Gastroesophageal sphincter (tissue), 4 donors: Measurements from ENCODE around the gene GLP2R. TPM values are rescaled to one million over a fixed set of nuclear protein-coding genes. Genes with fewer than 3 reads are reported as not detected.

Experiments used
- ATAC-seq: fragments of 150-250 bp; one replicate; pipeline ENCODE4 v1.9.1; 2016; ENCODE audit warnings: mild to moderate bottlenecking, moderate library complexity
- H3K27ac ChIP-seq, 4 donors: fragments of 200-600 bp; sonication (generic) in 3 of 4; 1 replicate in 3 of 4; 2 replicates in 1 of 4; pipeline ENCODE4 v1.5.1; 2016 to 2019
- H3K27me3 ChIP-seq: fragments of 200-600 bp; sonication (generic); one replicate; pipeline ENCODE4 v1.5.1; 2019
- H3K36me3 ChIP-seq, 2 donors: fragments of 200-600 bp; sonication (generic); one replicate each; pipeline ENCODE4 v1.5.1; 2019; ENCODE audit warnings: control low read depth in 1 of 2
- H3K4me1 ChIP-seq, 3 donors: fragments of 200-600 bp; sonication (generic); 1 replicate in 2 of 3; 2 replicates in 1 of 3; pipeline ENCODE4 v1.5.1; 2016 to 2019; ENCODE audit warnings: control low read depth in 2 of 3
- H3K4me3 ChIP-seq, 2 donors: fragments of 200-600 bp; sonication (generic); one replicate each; pipeline ENCODE4 v1.5.1; 2019; ENCODE audit warnings: mild to moderate bottlenecking in 1 of 2, moderate library complexity in 1 of 2
- H3K9me3 ChIP-seq, 3 donors: fragments of 200-600 bp; sonication (generic); one replicate each; pipeline ENCODE4 v1.5.1; 2017 to 2019; ENCODE audit warnings: control low read depth in 2 of 3
- EP300 ChIP-seq: sonication (generic); formaldehyde crosslinking; IDR thresholded peaks from one replicate; pipeline ENCODE4 v1.6.1; 2017; ENCODE audit warnings: antibody characterized with exemption, mild to moderate bottlenecking
- POLR2A ChIP-seq, 2 donors: fragments of 450-650 bp; IDR thresholded peaks; one replicate each; pipeline ENCODE4 v1.6.1; 2017; ENCODE audit warnings: antibody characterized with exemption in 2 of 2, mild to moderate bottlenecking in 2 of 2, moderate library complexity in 1 of 2
- POLR2AphosphoS5 ChIP-seq: sonication (generic); formaldehyde crosslinking; IDR thresholded peaks from one replicate; pipeline ENCODE4 v1.6.1; 2017; ENCODE audit warnings: antibody characterized with exemption
- WGBS, 2 donors: methylation state at CpG; one replicate each; pipeline ENCODE4 v1.1.5; 2018; ENCODE audit warnings: low coverage in 1 of 2; 5-methylcytosine and 5-hydroxymethylcytosine counted together
- total RNA-seq, 4 donors: library from RNA; depleted of rRNA; stranded (reverse); fragments of >200 nt; gene quantifications; one replicate each; pipeline ENCODE4 v1.1.0, GENCODE V29; 2016
- TF ChIP-seq, protein P1 (sequence below), 4 experiments: fragments of 200-600 bp in 2 of 4; fragments of 450-650 bp in 2 of 4; sonication (generic) in 1 of 4; IDR thresholded peaks; one replicate each; pipeline ENCODE4 v1.5.1; 2017 to 2019; ENCODE audit warnings: antibody characterized with exemption in 4 of 4, mild to moderate bottlenecking in 2 of 4, moderate library complexity in 2 of 4

The GLP2R gene
- total RNA-seq, 4 donors from 2014 or later = 7.2 to 14.5 (median 13.8) TPM

DNA sequence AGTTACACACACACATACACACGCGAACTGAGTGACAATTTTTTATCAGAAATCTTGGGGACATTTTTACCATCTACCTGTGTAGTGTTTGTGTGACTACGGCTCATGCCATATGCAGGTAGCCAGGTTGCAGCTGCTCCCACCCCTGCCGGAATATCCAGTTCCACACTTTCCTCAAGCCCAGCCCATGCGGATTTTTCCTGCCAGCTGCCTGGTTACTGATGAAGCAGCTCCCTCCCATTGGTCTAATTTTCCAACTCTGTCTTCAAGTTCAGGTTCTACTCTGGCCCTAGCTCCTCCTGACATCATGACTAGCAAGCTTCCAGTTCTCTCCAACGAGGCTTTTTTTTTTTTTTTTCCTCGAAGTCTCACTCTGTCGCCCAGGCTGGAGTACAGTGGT, 8.6 kb upstream of the GLP2R start:
- TF ChIP-seq POLR2A (IDR thresholded peaks at IDR 0.05) (no peak), EP300 (no peak), POLR2AphosphoS5 (no peak)
- TF ChIP-seq, protein P1, sequence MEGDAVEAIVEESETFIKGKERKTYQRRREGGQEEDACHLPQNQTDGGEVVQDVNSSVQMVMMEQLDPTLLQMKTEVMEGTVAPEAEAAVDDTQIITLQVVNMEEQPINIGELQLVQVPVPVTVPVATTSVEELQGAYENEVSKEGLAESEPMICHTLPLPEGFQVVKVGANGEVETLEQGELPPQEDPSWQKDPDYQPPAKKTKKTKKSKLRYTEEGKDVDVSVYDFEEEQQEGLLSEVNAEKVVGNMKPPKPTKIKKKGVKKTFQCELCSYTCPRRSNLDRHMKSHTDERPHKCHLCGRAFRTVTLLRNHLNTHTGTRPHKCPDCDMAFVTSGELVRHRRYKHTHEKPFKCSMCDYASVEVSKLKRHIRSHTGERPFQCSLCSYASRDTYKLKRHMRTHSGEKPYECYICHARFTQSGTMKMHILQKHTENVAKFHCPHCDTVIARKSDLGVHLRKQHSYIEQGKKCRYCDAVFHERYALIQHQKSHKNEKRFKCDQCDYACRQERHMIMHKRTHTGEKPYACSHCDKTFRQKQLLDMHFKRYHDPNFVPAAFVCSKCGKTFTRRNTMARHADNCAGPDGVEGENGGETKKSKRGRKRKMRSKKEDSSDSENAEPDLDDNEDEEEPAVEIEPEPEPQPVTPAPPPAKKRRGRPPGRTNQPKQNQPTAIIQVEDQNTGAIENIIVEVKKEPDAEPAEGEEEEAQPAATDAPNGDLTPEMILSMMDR (IDR thresholded peaks at IDR 0.05) = no peak
- H3K4me3 ChIP-seq = no peak overlapping the region
- H3K27ac ChIP-seq = no peak overlapping the region
- H3K27me3 ChIP-seq = no peaks in the 10 kb centered on the region
- H3K4me1 ChIP-seq = peaks cover 0 to 17% (median 0%) of the 10 kb centered on the region in 3 donors
- WGBS, 2 donors = 34 to 55% methylated on average over 5 to 8 of the region's 8 CpGs
- ATAC-seq = peak; percentile 80
- no peaks in the 10 kb centered on the region for H3K36me3 ChIP-seq
- H3K9me3 ChIP-seq = no peaks in the 10 kb centered on the region

DNA sequence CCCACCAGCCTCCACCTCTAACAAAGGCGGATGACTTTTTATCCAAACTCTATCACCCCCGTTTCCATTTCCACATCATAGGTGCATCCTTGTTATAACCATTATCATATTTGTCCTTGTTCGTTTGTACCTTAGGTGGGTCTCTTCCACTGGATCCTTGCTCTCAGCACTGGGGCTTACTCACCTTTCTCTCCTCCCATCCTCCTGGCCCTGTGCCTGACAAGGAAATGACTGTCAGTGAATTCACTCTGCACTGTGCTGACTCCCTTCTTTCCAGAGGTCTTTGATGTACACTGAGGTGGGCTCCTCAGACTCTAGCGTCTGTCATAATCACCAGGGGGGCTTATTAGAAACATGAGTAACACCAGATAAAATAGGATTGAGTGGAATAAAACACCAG, 7.0 kb upstream of the GLP2R start:
- Histone ChIP-seq H3K27me3 (no peaks in the 10 kb centered on the region), H3K4me3 (no peak overlapping the region), H3K36me3 (no peaks in the 10 kb centered on the region), H3K27ac (no peak overlapping the region), H3K4me1 (peaks cover 0 to 17% (median 0%) of the 10 kb centered on the region in 3 donors), H3K9me3 (no peaks in the 10 kb centered on the region)
- 51 to 64% methylated on average over 2 to 4 of the region's 4 CpGs for WGBS, 2 donors
- TF ChIP-seq POLR2A (IDR thresholded peaks at IDR 0.05) (no peak), EP300 (no peak), POLR2AphosphoS5 (no peak)
- TF ChIP-seq, protein P1 (IDR thresholded peaks at IDR 0.05) = no peak
- ATAC-seq = no peak

DNA sequence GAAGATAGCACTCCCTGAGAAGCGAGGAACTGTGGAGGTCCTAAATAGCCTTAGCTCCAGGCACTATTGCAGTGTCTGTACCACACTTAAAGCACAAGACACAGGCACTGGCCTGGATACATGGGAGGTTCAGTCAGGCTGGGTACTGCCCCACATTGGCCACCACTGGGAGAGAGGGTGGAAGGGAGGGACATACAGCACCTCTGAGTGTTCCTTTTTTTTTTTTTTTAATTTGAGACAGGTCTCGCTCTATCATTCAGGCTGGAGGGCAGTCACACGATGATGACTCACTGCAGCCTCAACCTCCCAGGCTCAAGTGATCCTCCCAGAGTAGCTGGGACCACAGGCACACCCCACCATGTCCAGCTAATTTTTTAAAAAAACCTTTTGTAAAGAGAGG, 5.3 kb upstream of the GLP2R start:
- ATAC-seq = no peak
- Histone ChIP-seq H3K27ac (peak overlapping the region in 1 of 4 donors; percentile 46), H3K9me3 (no peaks in the 10 kb centered on the region), H3K4me3 (no peak overlapping the region), H3K4me1 (peaks cover 0 to 24% (median 0%) of the 10 kb centered on the region in 3 donors), H3K27me3 (no peaks in the 10 kb centered on the region), H3K36me3 (no peaks in the 10 kb centered on the region)
- 47 to 89% methylated on average over 1 to 3 of the region's 3 CpGs for WGBS, 2 donors
- no peak for TF ChIP-seq POLR2A (IDR thresholded peaks at IDR 0.05)
- TF ChIP-seq, protein P1 (IDR thresholded peaks at IDR 0.05) = no peak
- TF ChIP-seq POLR2AphosphoS5 = no peak
- TF ChIP-seq EP300 = no peak

DNA sequence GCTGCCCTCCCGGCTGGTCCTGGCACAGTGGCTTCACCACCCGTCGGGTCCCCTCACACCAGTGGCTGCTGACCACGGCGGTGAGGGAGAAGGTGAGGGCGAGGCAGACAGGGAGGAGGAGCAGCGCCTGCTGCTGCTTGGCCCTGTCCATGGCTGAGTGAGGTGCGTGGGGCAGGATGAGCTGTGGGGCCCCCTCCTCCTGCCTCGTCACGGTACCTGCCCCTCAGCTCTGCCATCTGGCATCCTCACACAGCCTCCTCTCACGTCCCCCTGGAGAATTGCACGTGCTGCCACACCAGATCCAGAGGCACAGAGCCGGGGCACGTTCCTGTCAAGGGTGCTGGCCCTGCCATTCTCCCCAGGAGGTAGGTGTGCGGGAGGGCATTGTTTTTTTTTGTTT, 3.8 kb upstream of the GLP2R start, which contains the start of gene GSG1L2:
Gene GSG1L2, minus strand, starts transcription at position 159 of the 400 bp plus-strand sequence. Its CDS starts 8 bp downstream, at position 151.
- TF ChIP-seq, protein P1 (IDR thresholded peaks at IDR 0.05) = no peak
- TF ChIP-seq EP300 (no peak), POLR2AphosphoS5 (no peak), POLR2A (IDR thresholded peaks at IDR 0.05) (no peak)
- Histone ChIP-seq H3K4me1 (peaks cover 0 to 26% (median 0%) of the 10 kb centered on the region in 3 donors), H3K36me3 (no peaks in the 10 kb centered on the region), H3K27me3 (no peaks in the 10 kb centered on the region), H3K27ac (peak within 1 kb of the TSS in 1 of 4 donors; percentile 46), H3K4me3 (no peak within 1 kb of the TSS), H3K9me3 (no peaks in the 10 kb centered on the region)
- no CpG with 5 or more reads among the region's 15 CpGs for WGBS, 2 donors
- no peak for ATAC-seq

DNA sequence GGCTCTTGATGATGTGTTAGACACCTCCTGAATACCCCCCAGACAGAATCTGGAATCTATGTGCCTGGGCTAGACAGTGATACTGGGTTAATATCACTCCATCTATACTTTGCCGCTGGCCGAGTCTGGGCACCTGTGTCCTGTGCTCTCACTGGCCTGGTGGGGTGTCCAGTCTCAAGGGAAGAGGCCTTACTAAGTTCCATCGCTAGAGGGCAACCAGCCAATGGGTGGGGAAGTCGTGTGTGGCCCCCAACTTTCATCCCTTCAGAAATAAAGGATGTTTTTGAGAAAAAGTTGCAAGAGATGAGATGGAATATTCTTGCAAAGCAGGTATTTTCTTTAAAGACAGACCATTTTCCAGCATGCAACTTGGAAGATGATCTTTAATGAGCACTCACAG, 1.6 kb upstream of the GLP2R start:
- H3K4me1 ChIP-seq = peaks cover 0 to 43% (median 14%) of the 10 kb centered on the region in 3 donors
- no peak overlapping the region for H3K4me3 ChIP-seq
- H3K9me3 ChIP-seq = no peaks in the 10 kb centered on the region
- ATAC-seq = no peak
- no peaks in the 10 kb centered on the region for H3K36me3 ChIP-seq
- no peak overlapping the region for H3K27ac ChIP-seq
- H3K27me3 ChIP-seq = no peaks in the 10 kb centered on the region
- 67 to 75% methylated on average over 3 to 4 of the region's 4 CpGs for WGBS, 2 donors
- TF ChIP-seq, protein P1 (IDR thresholded peaks at IDR 0.05) = no peak
- TF ChIP-seq EP300 = no peak
- TF ChIP-seq POLR2A (IDR thresholded peaks at IDR 0.05) = no peak
- no peak for TF ChIP-seq POLR2AphosphoS5
